Hepatocyte (in vitro differentiated cells): ENCODE data around the gene DEDD. TPM values are rescaled to one million over a fixed set of nuclear protein-coding genes. Genes with fewer than 3 reads are reported as not detected.

Experiments
- DNase-seq: peaks from one replicate; pipeline ENCODE4 v3.0.0-alpha.2; 2016; ENCODE audit warnings: low spot score
- H2AFZ ChIP-seq: fragments of 200-600 bp; sonication (generic); 2 replicates; pipeline ENCODE4 v1.6.0; 2016; ENCODE audit warnings: antibody characterized with exemption, mild to moderate bottlenecking
- H3K27ac ChIP-seq: fragments of 200-600 bp; sonication (generic); 2 replicates; pipeline ENCODE4 v1.5.1; 2016; ENCODE audit warnings: mild to moderate bottlenecking
- H3K27me3 ChIP-seq: fragments of 200-600 bp; sonication (generic); 2 replicates; pipeline ENCODE4 v1.6.1; 2016
- H3K36me3 ChIP-seq: fragments of 200-600 bp; sonication (generic); replicated peaks from 2 replicates; pipeline ENCODE4 v1.5.1; 2016; ENCODE audit warnings: low read depth; ENCODE audit not compliant: insufficient read depth
- H3K4me1 ChIP-seq: fragments of 200-600 bp; sonication (generic); 2 replicates; pipeline ENCODE4 v1.5.1; 2016; ENCODE audit warnings: mild to moderate bottlenecking, moderate library complexity; ENCODE audit not compliant: insufficient read depth
- H3K4me2 ChIP-seq: fragments of 200-600 bp; sonication (generic); 2 replicates; pipeline ENCODE4 v1.6.0; 2016
- H3K4me3 ChIP-seq: fragments of 200-600 bp; sonication (generic); 2 replicates; pipeline ENCODE4 v1.5.1; 2016; ENCODE audit warnings: mild to moderate bottlenecking
- H3K79me2 ChIP-seq: fragments of 200-600 bp; sonication (generic); 2 replicates; pipeline ENCODE4 v1.6.0; 2017; ENCODE audit warnings: mild to moderate bottlenecking
- H3K9me2 ChIP-seq: fragments of 200-600 bp; sonication (generic); replicated peaks from 2 replicates; pipeline ENCODE4 v1.6.0; 2017; ENCODE audit warnings: mild to moderate bottlenecking; ENCODE audit not compliant: insufficient read depth
- H3K9me3 ChIP-seq: fragments of 200-600 bp; sonication (generic); 2 replicates; pipeline ENCODE4 v1.5.1; 2016; ENCODE audit warnings: low read depth, mild to moderate bottlenecking
- H4K20me1 ChIP-seq: fragments of 200-600 bp; sonication (generic); 2 replicates; pipeline ENCODE4 v1.6.0; 2016; ENCODE audit warnings: mild to moderate bottlenecking; ENCODE audit not compliant: insufficient read depth, poor library complexity, severe bottlenecking
- EZH2 ChIP-seq: fragments of 200-600 bp; sonication (generic); IDR thresholded peaks from 2 replicates; pipeline ENCODE4 v1.6.1; 2016; ENCODE audit warnings: antibody characterized with exemption, mild to moderate bottlenecking, borderline replicate concordance
- EZH2phosphoT487 ChIP-seq: fragments of 200-600 bp; sonication (generic); IDR thresholded peaks from one replicate; pipeline ENCODE4 v1.6.1; 2018; ENCODE audit warnings: antibody characterized with exemption, mild to moderate bottlenecking, low read depth, moderate library complexity; ENCODE audit not compliant: unreplicated experiment, severe bottlenecking
- WGBS: methylation state at CpG from one replicate; pipeline ENCODE4 v1.1.6; 2016; ENCODE audit warnings: low lambda C conversion rate; ENCODE audit errors: missing lambda C conversion rate; 5-methylcytosine and 5-hydroxymethylcytosine counted together
- polyA plus RNA-seq: library from polyadenylated mRNA; unstranded; fragments of >200 nt; fragmentation: Nextera tagmentation; extraction: Ambion mirVana; gene quantifications from 2 replicates; pipeline ENCODE4 v1.2.1, GENCODE V29; 2016
- total RNA-seq: library from RNA; depleted of rRNA; stranded (reverse); fragments of >200 nt; gene quantifications from 2 replicates; pipeline ENCODE4 v1.2.3, GENCODE V29; 2014
- TF ChIP-seq, protein P1 (sequence below): fragments of 200-600 bp; sonication (generic); IDR thresholded peaks from 2 replicates; pipeline ENCODE4 v1.5.1; 2016; ENCODE audit warnings: antibody characterized with exemption, mild to moderate bottlenecking; ENCODE audit not compliant: poor library complexity

The DEDD gene
- total and polyA plus RNA-seq, 2 experiments from 2014 or later: 21.8 to 27.1 TPM

- no peak overlapping the region for H2AFZ ChIP-seq
Measured at GRCh38 chr1:161139766-161140165, 7.3 kb upstream of the DEDD start.

GRCh38 chr1:161138431-161138830 is 6.0 kb upstream of the DEDD start:
- no peak overlapping the region for H3K4me2 ChIP-seq
- no peak overlapping the region for H3K27ac ChIP-seq
- no peak overlapping the region for H3K4me3 ChIP-seq
- no peak for DNase-seq
- peaks cover 7% of the 10 kb centered on the region for H3K4me1 ChIP-seq
- H4K20me1 ChIP-seq: peaks cover 5% of the 10 kb centered on the region
- H3K27me3 ChIP-seq: no peaks in the 10 kb centered on the region
- no peaks in the 10 kb centered on the region for H3K9me2 ChIP-seq
- no peak overlapping the region for H2AFZ ChIP-seq
- 95% methylated on average over 1 of the region's 1 CpG for WGBS
- H3K9me3 ChIP-seq: no peaks in the 10 kb centered on the region
- no peaks in the 10 kb centered on the region for H3K36me3 ChIP-seq
- peaks cover 34% of the 10 kb centered on the region for H3K79me2 ChIP-seq
- no peak for TF ChIP-seq EZH2phosphoT487

More at GRCh38 chr1:161139766-161140165, 7.3 kb upstream of the DEDD start:
- WGBS: 62% methylated on average over 1 of the region's 1 CpG
- H3K79me2 ChIP-seq: peaks cover 20% of the 10 kb centered on the region
- no peaks in the 10 kb centered on the region for H3K9me2 ChIP-seq
- no peak overlapping the region for H3K4me2 ChIP-seq
- TF ChIP-seq, protein P1, sequence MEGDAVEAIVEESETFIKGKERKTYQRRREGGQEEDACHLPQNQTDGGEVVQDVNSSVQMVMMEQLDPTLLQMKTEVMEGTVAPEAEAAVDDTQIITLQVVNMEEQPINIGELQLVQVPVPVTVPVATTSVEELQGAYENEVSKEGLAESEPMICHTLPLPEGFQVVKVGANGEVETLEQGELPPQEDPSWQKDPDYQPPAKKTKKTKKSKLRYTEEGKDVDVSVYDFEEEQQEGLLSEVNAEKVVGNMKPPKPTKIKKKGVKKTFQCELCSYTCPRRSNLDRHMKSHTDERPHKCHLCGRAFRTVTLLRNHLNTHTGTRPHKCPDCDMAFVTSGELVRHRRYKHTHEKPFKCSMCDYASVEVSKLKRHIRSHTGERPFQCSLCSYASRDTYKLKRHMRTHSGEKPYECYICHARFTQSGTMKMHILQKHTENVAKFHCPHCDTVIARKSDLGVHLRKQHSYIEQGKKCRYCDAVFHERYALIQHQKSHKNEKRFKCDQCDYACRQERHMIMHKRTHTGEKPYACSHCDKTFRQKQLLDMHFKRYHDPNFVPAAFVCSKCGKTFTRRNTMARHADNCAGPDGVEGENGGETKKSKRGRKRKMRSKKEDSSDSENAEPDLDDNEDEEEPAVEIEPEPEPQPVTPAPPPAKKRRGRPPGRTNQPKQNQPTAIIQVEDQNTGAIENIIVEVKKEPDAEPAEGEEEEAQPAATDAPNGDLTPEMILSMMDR: peak; percentile 61
- TF ChIP-seq EZH2 (no peak), EZH2phosphoT487 (no peak)
- peak; percentile 71 for DNase-seq
- H3K36me3 ChIP-seq: no peaks in the 10 kb centered on the region
- H4K20me1 ChIP-seq: no peaks in the 10 kb centered on the region
- no peaks in the 10 kb centered on the region for H3K9me3 ChIP-seq
- H3K4me1 ChIP-seq: no peaks in the 10 kb centered on the region
- H3K4me3 ChIP-seq: no peak overlapping the region
- no peak overlapping the region for H3K27ac ChIP-seq
- no peaks in the 10 kb centered on the region for H3K27me3 ChIP-seq

DNA sequence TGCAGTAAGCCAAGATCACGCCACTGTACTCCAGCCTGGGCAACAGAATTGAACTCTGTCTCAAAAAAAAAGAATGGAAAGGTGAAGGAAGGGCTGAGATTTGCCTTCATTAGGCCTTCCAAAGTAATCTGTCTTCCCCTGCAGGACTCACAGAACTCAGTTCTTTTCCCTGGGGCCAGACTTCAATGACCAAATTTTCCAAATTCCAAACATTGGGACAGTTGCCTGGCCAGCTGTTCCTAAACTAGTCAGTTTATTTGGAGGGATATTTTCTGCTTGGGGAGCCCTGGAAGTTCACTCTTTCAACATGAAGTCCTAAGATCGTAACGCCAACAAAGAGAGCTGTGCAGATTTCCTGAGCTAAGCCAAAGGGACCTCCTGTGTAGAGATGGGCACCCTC is 5.4 kb upstream of the DEDD start:
- peaks cover 35% of the 10 kb centered on the region for H3K79me2 ChIP-seq
- 96% methylated on average over 3 of the region's 3 CpGs for WGBS
- H3K36me3 ChIP-seq: no peaks in the 10 kb centered on the region
- no peak overlapping the region for H2AFZ ChIP-seq
- no peaks in the 10 kb centered on the region for H3K9me2 ChIP-seq
- TF ChIP-seq, protein P1: no peak
- no peak for TF ChIP-seq EZH2phosphoT487
- TF ChIP-seq EZH2: no peak
- H3K27ac ChIP-seq: no peak overlapping the region
- H4K20me1 ChIP-seq: peaks cover 5% of the 10 kb centered on the region
- peaks cover 7% of the 10 kb centered on the region for H3K4me1 ChIP-seq
- H3K4me2 ChIP-seq: no peak overlapping the region
- no peak for DNase-seq
- H3K4me3 ChIP-seq: no peak overlapping the region
- no peaks in the 10 kb centered on the region for H3K27me3 ChIP-seq
- no peaks in the 10 kb centered on the region for H3K9me3 ChIP-seq

GRCh38 chr1:161133220-161133740 is 813 bp upstream of the DEDD start:
- Histone ChIP-seq H3K27ac (peak overlapping the region; percentile 93), H3K9me2 (no peaks in the 10 kb centered on the region), H3K9me3 (no peaks in the 10 kb centered on the region), H3K27me3 (no peaks in the 10 kb centered on the region), H2AFZ (peak overlapping the region; percentile 46), H3K4me2 (peak overlapping the region; percentile 81), H3K4me1 (peaks cover 16% of the 10 kb centered on the region), H3K4me3 (peak overlapping the region; percentile 43), H3K79me2 (peaks cover 74% of the 10 kb centered on the region), H3K36me3 (no peaks in the 10 kb centered on the region), H4K20me1 (peaks cover 5% of the 10 kb centered on the region)
- no peak for DNase-seq
- TF ChIP-seq, protein P1: no peak
- WGBS: 2% methylated on average over 11 of the region's 11 CpGs
